ENCODE results near the gene BOLA1.

BOLA1 gene

DNA sequence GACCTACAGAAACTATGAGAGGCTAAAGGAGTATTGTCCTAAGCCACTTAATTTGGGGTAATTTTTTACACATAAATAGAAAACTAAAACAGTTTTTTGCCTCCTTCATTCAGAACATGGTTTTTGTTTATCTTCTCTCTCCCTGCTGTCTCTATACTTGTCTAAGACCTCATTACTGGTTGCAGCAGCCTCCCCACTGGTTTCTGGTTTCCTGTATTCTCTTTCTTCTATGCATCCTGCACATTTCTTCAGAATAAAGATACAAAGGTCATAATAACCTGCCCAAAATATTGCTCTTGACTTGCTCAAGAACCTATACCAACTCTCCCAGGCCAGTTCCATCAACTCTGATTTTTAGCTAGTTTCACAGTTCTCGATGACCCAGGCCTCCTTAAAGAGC, 19.8 kb upstream of the BOLA1 start:
- TF ChIP-seq, protein P1, sequence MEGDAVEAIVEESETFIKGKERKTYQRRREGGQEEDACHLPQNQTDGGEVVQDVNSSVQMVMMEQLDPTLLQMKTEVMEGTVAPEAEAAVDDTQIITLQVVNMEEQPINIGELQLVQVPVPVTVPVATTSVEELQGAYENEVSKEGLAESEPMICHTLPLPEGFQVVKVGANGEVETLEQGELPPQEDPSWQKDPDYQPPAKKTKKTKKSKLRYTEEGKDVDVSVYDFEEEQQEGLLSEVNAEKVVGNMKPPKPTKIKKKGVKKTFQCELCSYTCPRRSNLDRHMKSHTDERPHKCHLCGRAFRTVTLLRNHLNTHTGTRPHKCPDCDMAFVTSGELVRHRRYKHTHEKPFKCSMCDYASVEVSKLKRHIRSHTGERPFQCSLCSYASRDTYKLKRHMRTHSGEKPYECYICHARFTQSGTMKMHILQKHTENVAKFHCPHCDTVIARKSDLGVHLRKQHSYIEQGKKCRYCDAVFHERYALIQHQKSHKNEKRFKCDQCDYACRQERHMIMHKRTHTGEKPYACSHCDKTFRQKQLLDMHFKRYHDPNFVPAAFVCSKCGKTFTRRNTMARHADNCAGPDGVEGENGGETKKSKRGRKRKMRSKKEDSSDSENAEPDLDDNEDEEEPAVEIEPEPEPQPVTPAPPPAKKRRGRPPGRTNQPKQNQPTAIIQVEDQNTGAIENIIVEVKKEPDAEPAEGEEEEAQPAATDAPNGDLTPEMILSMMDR (IDR thresholded peaks at IDR 0.05; ENCODE audit: low read depth, low read length), result no peak
- no peak overlapping the region for H3K4me3 ChIP-seq (ENCODE audit: low read depth, low read length)

- H3K4me3 ChIP-seq (ENCODE audit: low read depth, low read length), result no peak overlapping the region
- TF ChIP-seq, protein P1 (IDR thresholded peaks at IDR 0.05; ENCODE audit: low read depth, low read length), result no peak
Measured at GRCh38 chr1:149881876-149882275, 17.5 kb upstream of the BOLA1 start.

DNA sequence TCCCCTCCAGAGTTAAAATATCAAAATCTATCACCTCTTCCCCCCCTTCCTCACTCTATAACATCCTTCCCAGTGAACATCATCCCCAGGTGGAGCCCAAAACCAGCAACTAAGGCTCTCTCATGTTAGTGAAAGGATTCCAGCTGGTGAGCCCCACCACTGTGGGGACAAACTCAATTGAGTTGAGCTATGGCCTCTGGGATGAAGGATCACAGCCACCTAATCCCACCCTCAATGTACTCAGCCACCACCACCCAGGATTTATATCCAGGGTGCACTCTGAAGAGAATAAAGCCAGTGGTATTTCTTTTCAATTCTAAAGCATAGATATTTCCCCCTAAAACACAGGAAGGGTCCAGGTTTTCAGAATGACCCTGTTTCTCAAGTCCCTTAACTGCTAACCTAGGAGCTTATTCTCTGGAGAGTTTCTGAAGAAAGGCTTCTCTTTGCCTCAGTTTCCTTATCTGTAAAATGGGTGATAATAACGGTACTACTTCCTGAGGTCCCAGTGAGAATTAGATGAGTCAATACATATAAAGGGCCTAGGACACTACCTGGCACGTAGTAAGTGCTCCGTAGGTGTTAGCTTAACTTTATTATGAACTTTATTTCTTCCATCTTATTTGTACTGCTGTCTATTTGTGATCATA, 15.6 kb upstream of the BOLA1 start:
- TF ChIP-seq, protein P1 (IDR thresholded peaks at IDR 0.05; ENCODE audit: low read depth, low read length), result no peak
- H3K4me3 ChIP-seq (ENCODE audit: low read depth, low read length), result no peak overlapping the region

- H3K4me3 ChIP-seq (ENCODE audit: low read depth, low read length), result peak overlapping the region; percentile 71
Measured at GRCh38 chr1:149884433-149885338, 14.7 kb upstream of the BOLA1 start.

DNA sequence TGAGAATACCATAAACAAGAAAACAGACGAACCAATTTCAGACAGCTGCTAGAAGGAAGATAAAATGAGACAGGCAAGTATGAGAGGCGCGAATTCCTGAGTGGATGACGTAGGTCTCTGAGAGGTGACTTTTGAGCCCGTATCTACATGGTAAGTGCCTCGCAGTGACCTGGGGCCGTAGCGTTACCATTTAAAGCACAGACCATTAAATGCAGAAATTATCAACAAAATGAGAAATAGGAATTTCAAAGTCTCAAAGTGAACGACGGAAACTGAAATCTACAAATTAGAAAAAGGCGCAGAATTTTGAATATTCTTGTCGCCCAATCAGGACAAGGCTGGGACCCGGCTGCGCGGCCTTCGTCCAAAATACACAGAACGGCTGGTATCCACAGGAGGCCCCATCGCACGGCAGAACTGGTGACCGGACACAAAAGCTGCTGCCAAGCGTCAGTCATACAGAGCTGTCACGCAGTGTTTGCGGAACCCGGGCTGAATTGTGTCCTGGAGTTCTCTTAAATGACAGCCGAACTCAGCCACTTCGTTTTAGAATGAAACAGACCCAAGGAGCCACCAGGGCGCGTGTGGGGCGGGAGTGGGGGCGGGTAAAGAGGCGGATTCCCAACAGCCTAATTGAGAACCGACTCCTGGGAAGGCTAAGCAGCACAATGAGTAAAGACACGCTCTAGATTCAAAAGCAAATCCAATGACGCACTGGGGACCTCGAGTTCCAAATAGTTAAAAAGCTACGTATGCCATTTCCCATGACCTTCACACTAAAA, 13.8 kb upstream of the BOLA1 start:
- TF ChIP-seq, protein P1 (IDR thresholded peaks at IDR 0.05; ENCODE audit: low read depth, low read length), result no peak
- peak overlapping the region; percentile 71 for H3K4me3 ChIP-seq (ENCODE audit: low read depth, low read length)

More at GRCh38 chr1:149884433-149885338, 14.7 kb upstream of the BOLA1 start:
- TF ChIP-seq, protein P1 (IDR thresholded peaks at IDR 0.05; ENCODE audit: low read depth, low read length), result no peak

GRCh38 chr1:149886121-149886395, 13.3 kb upstream of the BOLA1 start:
- H3K4me3 ChIP-seq (ENCODE audit: low read depth, low read length), result peak overlapping the region; percentile 71

- TF ChIP-seq, protein P1 (IDR thresholded peaks at IDR 0.05; ENCODE audit: low read depth, low read length), result no peak
- peak overlapping the region; percentile 71 for H3K4me3 ChIP-seq (ENCODE audit: low read depth, low read length)
Measured at GRCh38 chr1:149886396-149887195, 12.8 kb upstream of the BOLA1 start.

GRCh38 chr1:149887196-149887455, 12.2 kb upstream of the BOLA1 start:
- peak overlapping the region; percentile 61 for H3K4me3 ChIP-seq (ENCODE audit: low read depth, low read length)

Measured in WI38 (cell line).